ENCODE results near the gene C1orf115. TPM values are rescaled to one million over a fixed set of nuclear protein-coding genes. Genes with fewer than 3 reads are reported as not detected.

Gene C1orf115
- total RNA-seq, 1 donor from 2014 or later: 3.5 TPM

DNA sequence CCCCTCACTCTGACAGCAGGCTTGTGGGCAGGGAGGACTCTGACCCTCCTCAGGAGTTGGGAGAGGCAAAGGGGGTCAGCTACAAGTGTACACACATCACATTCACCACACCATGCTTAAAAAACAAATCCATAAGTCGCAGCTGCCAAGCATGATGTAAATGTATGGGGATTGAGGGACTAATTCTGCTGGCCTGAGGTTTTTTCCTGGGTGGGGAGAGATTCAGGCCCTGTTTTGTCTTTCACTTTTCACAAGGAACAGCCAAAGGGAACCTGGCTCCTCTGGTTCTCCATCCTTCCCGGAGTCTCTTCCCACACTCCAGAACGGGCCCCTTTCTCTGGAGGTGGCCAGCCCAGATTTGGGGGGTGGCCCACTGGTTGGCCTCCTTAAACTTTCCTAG, 56.7 kb downstream of the C1orf115 start:
- peaks cover 46% of the 10 kb centered on the region for H3K4me1 Mint-ChIP-seq (ENCODE audit: low read depth)
- TF ChIP-seq, protein P1, sequence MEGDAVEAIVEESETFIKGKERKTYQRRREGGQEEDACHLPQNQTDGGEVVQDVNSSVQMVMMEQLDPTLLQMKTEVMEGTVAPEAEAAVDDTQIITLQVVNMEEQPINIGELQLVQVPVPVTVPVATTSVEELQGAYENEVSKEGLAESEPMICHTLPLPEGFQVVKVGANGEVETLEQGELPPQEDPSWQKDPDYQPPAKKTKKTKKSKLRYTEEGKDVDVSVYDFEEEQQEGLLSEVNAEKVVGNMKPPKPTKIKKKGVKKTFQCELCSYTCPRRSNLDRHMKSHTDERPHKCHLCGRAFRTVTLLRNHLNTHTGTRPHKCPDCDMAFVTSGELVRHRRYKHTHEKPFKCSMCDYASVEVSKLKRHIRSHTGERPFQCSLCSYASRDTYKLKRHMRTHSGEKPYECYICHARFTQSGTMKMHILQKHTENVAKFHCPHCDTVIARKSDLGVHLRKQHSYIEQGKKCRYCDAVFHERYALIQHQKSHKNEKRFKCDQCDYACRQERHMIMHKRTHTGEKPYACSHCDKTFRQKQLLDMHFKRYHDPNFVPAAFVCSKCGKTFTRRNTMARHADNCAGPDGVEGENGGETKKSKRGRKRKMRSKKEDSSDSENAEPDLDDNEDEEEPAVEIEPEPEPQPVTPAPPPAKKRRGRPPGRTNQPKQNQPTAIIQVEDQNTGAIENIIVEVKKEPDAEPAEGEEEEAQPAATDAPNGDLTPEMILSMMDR (IDR thresholded peaks at IDR 0.05): no peak
- no peaks in the 10 kb centered on the region for H3K9me3 Mint-ChIP-seq (ENCODE audit: low read depth)
- peak overlapping the region; percentile 91 for H3K27ac Mint-ChIP-seq (ENCODE audit: unreplicated experiment)
- H3K27me3 Mint-ChIP-seq (ENCODE audit: low read depth): no peaks in the 10 kb centered on the region
- no peak for DNase-seq (ENCODE audit: low spot score)
- H3K36me3 Mint-ChIP-seq (ENCODE audit: low read depth): no peaks in the 10 kb centered on the region
- H3K4me3 Mint-ChIP-seq (ENCODE audit: unreplicated experiment): no peak overlapping the region

- Mint-ChIP-seq H3K4me1 (ENCODE audit: low read depth) (peaks cover 46% of the 10 kb centered on the region), H3K9me3 (ENCODE audit: low read depth) (no peaks in the 10 kb centered on the region), H3K27me3 (ENCODE audit: low read depth) (no peaks in the 10 kb centered on the region), H3K27ac (ENCODE audit: unreplicated experiment) (peak overlapping the region; percentile 91), H3K36me3 (ENCODE audit: low read depth) (no peaks in the 10 kb centered on the region), H3K4me3 (ENCODE audit: unreplicated experiment) (peak overlapping the region; percentile 92)
- DNase-seq (ENCODE audit: low spot score): no peak
- TF ChIP-seq, protein P1 (IDR thresholded peaks at IDR 0.05): peak; percentile 28
Measured at GRCh38 chr1:220747437-220748088, 57.4 kb downstream of the C1orf115 start.

- DNase-seq (ENCODE audit: low spot score): no peak
- Mint-ChIP-seq H3K27me3 (ENCODE audit: low read depth) (no peaks in the 10 kb centered on the region), H3K9me3 (ENCODE audit: low read depth) (no peaks in the 10 kb centered on the region), H3K27ac (ENCODE audit: unreplicated experiment) (peak within 1 kb of the TSS; percentile 91), H3K36me3 (ENCODE audit: low read depth) (no peaks in the 10 kb centered on the region), H3K4me1 (ENCODE audit: low read depth) (peaks cover 46% of the 10 kb centered on the region), H3K4me3 (ENCODE audit: unreplicated experiment) (peak within 1 kb of the TSS; percentile 92)
- TF ChIP-seq, protein P1 (IDR thresholded peaks at IDR 0.05): no peak
Measured at GRCh38 chr1:220748089-220748934, 58.1 kb downstream of the C1orf115 start, which contains the start of gene MTARC2. Gene MTARC2, plus strand, starts transcription at chr1:220748322. Its CDS starts 210 bp downstream, at chr1:220748532.

Other genes with a start within 250 kb of the C1orf115 start
- gene MARK1, start 162.2 kb upstream of the C1orf115 start, total RNA-seq: 3.0 to 4.1 TPM (median 3.8 TPM) in 3 replicates
- 18.6 to 21.3 TPM (median 19.5 TPM) in 3 replicates for gene MTARC2, start 58.0 kb downstream of the C1orf115 start, total RNA-seq
- gene MTARC1, start 96.5 kb downstream of the C1orf115 start, total RNA-seq: 2.5 to 5.4 TPM (median 2.8 TPM) in 3 replicates
- gene HLX, start 189.1 kb downstream of the C1orf115 start, total RNA-seq: 0.33 to 0.82 TPM (median 0.62 TPM) in 3 replicates

All from chondrocyte (in vitro differentiated cells).